ENCODE results near the gene ZNF337.
"Not testable (repeated sequence)": the region's sequence is repeated elsewhere in the genome, so short reads cannot be mapped to it uniquely, and the experiment has no call there.

ZNF337 gene

GRCh38 chr20:25654487-25654886, 42.2 kb downstream of the ZNF337 start:
- no peak for DNase-seq (ENCODE audit: low read depth)
- TF ChIP-seq CTCF (IDR thresholded peaks at IDR 0.05; ENCODE audit: control insufficient read depth, insufficient read depth, low read depth, low read length, missing control alignments): no peak
- no peak overlapping the region for H3K4me3 ChIP-seq (ENCODE audit: control insufficient read depth, low read depth, low read length)

GRCh38 chr20:25652866-25653265, 43.8 kb downstream of the ZNF337 start:
- not testable (repeated sequence) for DNase-seq (ENCODE audit: low read depth); H3K4me3 ChIP-seq (ENCODE audit: control insufficient read depth, low read depth, low read length)

DNA sequence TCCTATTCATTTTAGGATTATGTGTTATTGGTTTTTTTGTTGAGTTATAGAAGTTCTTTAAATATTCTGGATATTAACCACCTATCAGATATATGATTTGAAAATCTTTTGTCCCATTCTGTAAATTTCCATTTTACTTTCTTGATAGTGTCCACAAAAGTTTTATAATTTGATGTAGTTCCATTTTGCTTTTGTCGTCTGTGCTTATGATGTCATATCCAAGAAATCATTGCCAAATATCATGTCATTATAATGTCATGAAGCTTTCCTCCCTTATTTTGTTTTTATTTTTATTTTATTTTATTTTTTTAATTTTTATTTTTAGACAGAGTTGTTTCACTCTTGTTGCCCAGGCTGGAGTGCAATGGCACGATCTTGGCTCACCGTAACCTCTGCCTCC, 51.8 kb downstream of the ZNF337 start:
- DNase-seq (ENCODE audit: low read depth): no peak
- no peak for TF ChIP-seq CTCF (IDR thresholded peaks at IDR 0.05; ENCODE audit: control insufficient read depth, insufficient read depth, low read depth, low read length, missing control alignments)
- no peak overlapping the region for H3K4me3 ChIP-seq (ENCODE audit: control insufficient read depth, low read depth, low read length)

DNA sequence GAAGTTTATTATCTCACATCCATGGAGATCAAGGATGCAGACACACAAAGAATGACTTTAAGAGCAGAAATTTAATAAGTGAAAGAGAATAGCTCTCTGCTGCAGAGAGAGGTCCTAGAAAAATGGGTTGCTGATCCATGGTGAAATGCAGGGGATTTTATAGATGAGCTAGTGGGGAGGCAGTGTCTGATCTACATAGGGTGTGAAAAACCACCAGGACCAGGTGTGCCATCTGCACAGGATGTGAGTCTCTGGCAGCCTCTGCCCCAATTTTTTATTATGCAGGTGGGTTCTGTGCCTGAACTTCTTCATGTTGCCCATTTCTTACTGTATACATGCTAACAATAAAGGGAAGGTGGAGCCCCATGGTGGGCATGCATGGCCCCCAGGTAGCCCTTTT, 52.9 kb downstream of the ZNF337 start:
- DNase-seq (ENCODE audit: low read depth): no peak
- H3K4me3 ChIP-seq (ENCODE audit: control insufficient read depth, low read depth, low read length): no peak overlapping the region
- no peak for TF ChIP-seq CTCF (IDR thresholded peaks at IDR 0.05; ENCODE audit: control insufficient read depth, insufficient read depth, low read depth, low read length, missing control alignments)

- no peak for DNase-seq (ENCODE audit: low read depth)
- H3K4me3 ChIP-seq (ENCODE audit: control insufficient read depth, low read depth, low read length): no peak overlapping the region
- no peak for TF ChIP-seq CTCF (IDR thresholded peaks at IDR 0.05; ENCODE audit: control insufficient read depth, insufficient read depth, low read depth, low read length, missing control alignments)
These were observed 59.4 kb downstream of the ZNF337 start for GRCh38 chr20:25637247-25637646.

DNA sequence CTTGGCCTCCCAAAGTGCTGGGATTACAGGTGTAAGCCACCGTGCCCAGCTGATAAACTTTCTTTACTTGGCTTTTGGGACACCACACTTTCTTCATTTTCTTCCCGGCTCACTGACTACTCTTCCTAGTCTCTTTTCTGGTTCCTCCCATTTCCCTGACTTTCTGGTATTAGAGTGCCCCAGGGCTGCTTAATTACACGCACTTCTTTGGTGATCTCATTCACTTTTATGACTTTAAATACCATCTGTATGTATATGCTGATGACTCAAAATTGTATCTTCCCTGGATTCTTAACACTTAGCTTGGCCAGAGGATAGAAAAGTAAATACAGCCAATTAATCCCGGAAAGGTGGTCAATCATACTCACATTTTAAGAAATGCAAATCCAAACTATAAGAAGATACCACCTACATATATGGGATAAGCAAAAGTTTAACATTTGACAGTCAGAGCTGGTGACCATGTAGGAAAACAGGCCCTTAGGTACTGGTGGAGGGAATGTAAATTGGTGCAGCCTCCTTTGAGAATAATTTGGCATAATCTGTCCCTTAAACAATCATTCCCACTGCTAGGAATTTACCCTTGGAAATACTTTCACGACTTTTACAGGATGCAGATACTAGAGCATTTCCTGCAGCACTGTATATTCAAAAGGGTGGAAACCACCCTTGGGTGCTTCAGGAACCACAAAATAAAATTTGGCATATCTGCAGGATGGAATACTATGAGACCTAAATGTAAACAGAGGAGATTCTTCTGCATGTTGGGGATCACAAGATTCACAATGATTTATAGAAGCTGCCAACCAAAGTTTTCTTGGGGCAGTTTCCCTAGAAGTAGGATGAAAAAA, 63.5 kb downstream of the ZNF337 start:
- TF ChIP-seq CTCF (IDR thresholded peaks at IDR 0.05; ENCODE audit: control insufficient read depth, insufficient read depth, low read depth, low read length, missing control alignments): no peak
- DNase-seq (ENCODE audit: low read depth): no peak
- no peak overlapping the region for H3K4me3 ChIP-seq (ENCODE audit: control insufficient read depth, low read depth, low read length)

- DNase-seq (ENCODE audit: low read depth); H3K4me3 ChIP-seq (ENCODE audit: control insufficient read depth, low read depth, low read length): not testable (repeated sequence)
These were observed 66.0 kb downstream of the ZNF337 start for GRCh38 chr20:25630615-25631014.

Measured in AG09309 (cell line).